Measurements from ENCODE around the gene MRPS34.
"Not testable (repeated sequence)": the region's sequence is repeated elsewhere in the genome, so short reads cannot be mapped to it uniquely, and the experiment has no call there.

The MRPS34 gene

DNA sequence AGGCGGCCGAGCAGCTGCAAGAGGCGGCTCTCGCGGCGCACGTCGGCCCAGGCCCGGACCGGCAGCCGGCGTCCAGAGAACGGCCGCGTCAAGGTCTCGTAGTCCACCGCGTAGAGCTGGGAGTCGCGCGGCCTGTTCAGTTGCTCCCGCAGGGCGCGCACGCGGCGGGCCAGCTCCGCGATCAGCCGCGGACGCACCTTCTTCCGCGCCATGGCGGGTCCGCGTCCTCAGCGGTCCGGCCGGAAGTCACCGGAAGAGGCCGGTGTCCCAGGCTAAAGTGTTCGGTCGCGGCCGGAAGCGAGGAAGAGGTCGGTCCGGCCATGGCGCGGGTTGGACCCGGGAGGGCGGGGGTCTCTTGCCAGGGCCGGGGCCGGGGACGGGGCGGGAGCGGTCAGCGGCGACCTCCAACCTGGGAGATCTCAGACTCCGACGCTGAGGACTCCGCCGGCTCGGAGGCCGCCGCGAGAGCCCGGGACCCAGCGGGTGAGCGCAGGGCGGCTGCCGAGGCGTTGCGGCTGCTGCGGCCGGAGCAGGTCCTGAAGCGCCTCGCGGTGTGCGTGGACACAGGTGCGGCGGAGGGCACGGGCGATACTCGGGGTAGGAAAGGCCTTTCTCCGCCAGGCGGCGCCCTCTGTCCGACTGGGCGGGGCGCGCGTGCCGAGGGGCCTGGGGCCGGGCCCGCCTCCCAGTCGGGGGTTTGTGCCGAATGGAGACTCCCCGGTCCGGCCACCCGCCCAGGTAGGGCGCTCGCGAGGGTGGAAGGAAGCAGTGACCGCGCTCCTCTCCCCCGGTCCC is at the start of gene MRPS34:
TSS of gene MRPS34 (minus strand) at position 227 of the 795 bp plus-strand sequence. CDS start at position 212, 15 bp downstream.
- DNase-seq (ENCODE audit: low spot score): peak; percentile 92

DNA sequence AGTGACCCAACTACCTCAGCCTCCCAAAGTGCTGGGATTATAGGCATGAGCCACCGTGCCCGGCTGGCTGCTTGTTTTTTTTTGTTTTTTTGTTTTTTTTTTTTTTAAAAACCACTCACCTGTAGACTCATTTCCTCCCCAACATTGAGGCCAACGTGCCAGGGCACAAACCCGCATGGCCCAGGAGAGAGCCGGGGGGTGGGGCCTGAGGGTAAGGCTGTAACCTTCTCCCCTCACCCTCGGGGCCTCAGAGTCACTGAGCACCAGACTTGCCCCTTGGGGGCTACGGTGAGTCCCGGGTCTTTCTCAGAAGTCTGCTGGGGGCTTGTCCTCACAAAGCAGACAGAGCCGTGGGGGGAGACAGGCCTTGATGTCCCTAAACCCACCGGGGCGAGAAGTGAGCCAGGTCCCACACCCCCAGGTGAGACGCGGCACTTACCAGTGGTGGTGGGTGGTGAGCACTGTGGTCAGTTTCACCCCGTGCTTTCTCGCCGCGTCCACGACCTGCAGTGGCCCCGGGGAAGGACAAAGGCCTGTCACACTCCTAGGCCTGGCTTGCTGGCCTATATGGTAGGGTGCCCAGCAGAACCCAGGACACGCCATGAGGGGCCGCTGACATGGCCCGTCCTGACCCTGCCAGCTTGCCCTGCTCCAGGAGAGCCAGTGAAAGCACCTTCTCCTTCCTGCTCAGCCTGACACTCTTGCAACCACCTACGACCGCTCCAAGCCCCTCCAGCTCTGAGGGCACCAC is 49.1 kb upstream of the MRPS34 start:
- no peak for DNase-seq (ENCODE audit: low spot score)

DNA sequence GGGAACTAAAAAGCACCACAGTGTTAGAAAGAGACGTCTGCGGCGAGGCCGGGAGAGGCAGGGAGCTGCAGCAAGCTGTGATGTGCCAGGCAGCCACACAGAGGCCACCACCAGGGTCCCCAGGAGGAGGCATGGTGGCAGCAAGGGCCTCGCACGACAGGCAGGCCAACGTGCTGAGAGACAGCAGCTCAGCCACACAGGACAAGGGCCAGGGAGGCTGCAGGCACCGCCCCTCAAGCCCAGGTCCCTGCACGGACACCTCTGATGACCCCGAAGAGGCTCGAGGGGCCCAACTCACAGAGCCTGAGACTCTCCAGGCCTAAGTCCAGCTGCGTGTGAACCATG is 48.0 kb upstream of the MRPS34 start:
- DNase-seq (ENCODE audit: low spot score): no peak

DNA sequence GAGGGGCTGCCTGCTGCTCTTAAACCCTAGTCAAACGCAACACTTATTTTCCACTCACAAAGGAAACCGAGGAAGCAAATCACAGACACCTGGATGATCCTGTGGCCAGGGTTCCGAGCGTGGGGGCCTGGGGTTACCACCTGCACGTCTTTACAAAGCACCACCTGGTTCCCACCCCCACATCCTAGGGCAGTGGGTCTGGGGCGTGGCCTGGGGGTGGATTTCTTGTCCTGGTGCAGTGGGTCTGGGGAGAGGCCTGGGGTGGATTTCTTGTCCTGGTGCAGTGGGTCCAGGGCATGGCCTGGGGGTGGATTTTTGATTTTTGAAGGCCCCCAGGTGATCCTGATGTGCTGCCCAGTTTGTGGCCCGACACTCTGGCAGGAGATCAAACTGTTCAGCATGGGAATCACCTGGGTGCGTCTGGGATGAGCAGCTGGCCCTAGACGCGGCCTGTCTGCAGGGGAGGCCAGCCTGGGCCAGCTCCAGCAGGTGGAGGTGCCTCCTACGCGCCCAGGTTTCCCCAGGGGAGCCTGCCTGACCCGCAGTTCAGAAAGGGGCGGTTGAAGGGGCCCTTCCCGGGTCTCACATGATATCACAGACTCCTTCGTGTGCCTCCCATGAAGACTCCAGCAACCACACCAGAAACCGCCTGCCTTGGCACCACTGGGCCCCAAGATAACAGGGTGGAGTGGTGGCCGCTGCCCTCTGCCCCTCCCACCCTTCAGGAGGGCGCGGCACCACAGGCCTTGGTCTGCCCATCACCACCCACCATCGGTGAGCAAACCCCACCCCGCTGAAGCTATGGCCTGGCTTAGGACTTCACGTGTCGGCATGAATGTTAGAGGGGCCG is 47.4 kb upstream of the MRPS34 start:
- no peak for DNase-seq (ENCODE audit: low spot score)

DNA sequence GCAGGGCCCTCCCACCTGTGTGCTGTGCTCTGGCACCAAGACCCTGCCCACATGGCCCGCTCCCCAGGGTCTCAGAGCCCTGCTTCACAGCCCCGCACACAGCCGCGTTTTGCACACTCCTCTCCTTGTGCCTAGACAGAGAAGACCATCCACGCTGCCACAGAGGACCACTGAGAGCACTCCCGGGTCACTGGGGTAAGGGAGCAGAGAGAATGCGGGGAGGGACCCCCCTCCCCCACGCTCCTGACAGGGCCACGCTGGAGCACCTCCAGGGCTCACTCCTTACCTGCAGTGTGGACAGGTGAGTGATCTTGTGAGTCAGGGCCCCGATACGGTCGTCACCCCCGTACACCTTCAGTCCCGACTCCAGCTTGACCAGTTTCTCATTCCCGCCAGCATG is 46.7 kb upstream of the MRPS34 start:
- DNase-seq (ENCODE audit: low spot score): no peak

DNA sequence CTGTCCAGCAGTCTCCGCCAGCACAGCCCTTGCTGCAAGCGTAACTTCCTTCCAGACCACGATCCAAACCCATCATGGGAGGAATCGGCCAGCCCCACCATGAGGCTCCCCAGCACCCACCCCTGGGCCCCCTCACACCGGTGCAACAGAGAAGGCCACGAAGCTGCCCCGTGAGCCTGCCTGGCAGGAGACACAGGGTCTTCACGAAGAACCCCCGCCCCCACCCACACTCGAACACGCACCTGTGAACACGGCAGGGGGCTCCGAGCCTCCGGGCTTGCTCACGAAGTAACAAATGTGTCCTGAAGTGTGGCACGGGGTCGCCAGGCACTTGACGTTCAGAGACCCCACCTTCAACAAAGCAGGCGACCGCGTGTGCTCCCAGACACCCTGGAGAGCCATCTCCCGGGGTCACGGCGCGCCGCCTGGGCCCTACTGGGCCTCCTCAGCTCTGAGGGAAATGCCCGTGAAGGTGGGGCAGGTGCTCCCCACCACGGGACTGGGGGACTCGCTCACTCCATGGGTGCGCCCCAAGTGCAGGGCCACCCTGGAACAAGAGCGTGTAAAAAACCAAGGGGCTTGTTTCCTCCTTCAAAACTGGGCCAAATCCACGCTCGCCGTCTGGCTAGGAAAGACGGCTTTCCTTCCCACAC is 46.1 kb upstream of the MRPS34 start:
- DNase-seq (ENCODE audit: low spot score): no peak

DNA sequence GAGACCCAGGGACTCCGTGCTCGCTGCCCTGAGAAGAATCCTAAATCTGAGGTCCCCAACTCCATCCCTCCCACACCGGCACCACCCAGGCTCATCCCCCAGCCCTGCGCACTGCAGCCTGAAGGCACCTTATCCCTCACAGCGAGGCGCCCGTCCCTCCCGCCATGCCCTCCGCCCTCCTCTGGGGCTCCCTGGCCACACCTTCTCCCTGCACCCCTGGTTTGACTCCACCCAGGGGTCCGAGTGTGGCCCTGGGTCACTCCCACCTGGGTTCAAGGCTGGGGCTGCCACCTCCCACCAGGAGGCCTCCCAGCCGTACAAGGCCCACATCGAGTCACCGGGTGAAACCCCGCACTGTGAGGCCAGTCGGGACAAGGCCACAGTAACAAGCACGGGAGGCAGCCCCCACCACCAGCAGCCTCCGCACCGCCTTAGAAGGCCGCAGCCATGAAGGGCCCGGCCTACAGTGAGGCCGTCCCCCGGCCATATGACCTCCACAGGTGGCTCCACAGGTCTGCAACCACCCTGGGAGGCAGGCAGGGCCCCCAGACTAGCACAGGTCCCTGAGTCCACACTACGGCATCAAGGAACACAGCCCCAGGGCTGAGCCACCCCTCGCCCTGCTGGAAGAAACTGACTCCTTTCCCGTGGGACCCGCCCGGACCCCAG is 45.4 kb upstream of the MRPS34 start:
- no peak for DNase-seq (ENCODE audit: low spot score)

DNA sequence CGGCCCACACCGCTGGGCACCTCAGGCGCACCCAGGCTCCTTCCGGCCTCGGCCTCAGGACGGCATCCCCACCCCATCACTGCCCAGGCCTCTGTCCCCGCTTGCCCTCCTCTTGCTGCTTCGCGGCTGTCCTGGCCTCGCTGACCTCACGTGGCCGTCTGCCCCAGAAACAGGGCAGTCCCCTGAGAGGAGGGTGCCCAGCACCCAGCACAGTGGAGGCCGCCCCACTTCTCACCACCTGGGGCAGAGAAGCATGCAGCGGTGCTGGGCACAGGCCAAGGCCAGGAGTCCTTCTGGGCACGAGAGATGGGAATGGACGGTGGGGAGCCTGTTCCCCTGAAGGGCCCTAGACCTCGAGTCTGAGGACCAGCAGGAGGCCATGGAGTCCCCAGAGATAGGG is 44.8 kb upstream of the MRPS34 start:
- DNase-seq (ENCODE audit: low spot score): no peak

DNA sequence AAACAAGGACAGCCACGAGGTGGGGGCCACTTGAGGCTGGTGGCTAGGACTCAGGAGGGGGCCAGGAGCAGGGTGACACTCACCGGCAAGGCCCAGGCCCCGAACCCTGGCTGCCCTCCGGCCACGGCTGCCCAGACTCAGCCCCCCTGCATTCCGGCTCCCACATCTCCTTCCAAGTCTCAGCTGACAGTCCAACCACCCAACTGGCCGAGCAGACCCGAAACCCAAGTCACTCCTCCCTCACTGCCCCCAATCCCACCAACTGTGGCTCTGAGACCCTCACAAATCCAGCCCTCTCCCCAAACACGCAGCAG is 44.3 kb upstream of the MRPS34 start:
- no peak for DNase-seq (ENCODE audit: low spot score)

DNA sequence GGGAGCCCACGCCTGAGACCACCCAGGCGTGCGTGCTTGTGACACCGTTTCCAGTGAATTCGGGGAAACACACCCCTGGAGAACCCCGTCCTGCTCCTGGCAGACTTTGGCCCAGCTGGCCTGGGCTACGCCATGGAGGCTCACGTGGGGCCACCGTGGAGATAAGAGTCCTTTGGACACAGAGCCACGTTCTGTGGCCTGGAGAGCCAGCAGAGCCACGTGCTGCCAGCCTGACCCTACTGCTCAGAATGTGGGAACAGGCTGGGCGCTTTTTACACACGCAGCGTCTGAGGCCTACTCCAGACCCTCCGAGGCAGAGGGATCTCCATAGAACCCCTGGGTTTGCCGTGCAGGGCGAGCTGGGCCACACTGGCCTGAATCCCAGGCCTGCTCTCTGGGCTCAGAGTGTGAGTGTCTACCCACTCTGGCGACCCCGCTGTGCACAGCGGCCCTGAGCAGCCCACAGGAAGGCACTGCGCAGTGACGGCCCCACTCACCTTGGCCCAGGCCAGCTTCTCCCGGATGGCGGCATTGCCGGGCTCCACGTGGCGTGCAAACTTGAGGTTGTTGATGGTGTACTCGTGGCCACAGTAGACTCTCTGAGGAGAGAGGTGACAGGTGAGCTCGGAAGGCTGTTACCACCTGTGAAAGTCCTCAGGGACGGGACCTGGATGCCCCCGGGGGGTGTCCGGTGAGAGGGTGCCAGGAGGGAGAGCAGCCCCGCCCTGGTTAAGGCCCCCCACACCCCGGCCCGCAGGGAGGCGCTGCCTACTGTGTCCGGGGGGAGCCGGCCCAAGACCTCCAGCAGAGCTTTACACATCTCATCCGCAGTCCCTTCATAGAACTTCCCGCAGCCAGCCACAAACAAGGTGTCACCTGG is 43.7 kb upstream of the MRPS34 start:
- DNase-seq (ENCODE audit: low spot score): no peak

DNA sequence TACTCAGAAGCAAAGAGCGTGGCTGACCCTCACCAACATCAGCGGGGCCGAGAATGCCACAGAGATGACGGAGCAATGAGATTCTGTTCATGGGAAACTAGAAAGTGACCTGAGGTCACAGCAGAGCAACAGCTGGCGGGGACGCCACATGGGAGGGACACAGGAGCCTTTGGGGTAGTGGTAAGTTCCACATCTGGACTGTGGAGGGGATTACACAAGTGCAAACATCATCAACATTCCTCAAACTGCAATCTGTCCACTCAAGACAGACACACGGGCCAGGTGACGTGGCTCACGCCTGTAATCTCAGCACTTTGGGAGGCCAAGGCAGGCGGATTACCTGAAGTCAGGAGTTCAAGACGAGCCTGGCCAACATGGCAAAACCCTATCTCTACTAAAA is 42.5 kb upstream of the MRPS34 start:
- DNase-seq (ENCODE audit: low spot score): no peak

DNA sequence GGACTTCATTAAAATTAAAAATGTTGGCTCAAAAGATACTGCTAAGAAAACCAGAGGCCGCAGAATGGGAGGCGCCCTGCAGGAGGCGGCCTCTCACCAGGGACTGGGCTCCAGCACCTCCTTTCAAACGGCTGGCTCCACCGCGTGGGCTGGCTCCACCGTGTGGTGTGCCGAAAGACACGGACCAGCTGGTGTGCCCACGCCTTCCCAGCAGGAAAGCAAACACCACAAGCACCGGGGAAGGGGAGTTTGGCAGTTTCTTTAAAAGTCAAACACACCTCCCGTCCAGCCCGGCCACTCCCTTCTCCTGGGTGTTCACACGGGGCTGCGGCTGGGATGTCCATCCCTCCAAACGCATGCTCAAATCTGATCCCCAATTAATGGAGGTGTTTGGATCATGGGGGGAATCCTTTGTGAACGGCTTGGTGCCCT is 39.8 kb upstream of the MRPS34 start:
- peak; percentile 93 for DNase-seq (ENCODE audit: low spot score)

DNA sequence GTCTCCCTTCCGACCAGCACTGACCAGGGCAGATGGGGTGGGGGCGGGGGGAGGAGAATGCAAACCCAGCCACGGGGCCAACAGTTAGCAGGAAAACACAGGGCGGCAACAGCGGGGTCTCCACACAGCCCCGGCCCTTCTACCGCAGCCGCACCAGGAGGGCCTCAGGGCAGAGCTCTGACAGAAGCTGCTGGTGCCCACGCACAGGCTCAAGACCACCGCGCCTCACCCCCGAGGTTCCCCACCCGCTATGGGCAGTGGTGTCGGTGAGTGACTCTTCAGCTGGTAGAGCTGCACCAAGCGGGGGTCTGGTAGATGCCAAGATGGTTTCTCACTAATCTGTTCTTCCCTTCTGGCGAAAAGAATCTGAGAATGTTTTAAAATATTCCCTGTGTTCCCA is 37.6 kb upstream of the MRPS34 start:
- DNase-seq (ENCODE audit: low spot score): no peak

DNA sequence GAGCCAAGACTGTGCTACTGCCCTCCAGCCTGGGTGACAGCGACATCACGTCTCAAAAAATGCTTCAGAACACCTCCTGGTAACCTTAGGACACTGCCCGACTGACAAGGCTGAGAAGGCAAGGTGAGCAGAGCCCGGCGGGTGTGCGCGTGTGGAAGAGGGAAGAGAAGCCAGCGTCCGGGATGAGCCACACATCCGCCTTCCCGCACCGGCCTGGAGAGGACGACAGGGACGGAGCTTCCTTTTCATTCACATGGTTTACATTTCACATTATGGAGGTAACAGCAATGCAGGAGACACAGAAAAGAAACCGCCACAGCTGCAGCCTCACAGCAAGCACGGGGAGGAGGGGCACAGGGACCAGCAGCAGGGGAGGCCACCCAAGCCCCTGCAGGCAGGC is 37.2 kb upstream of the MRPS34 start:
- no peak for DNase-seq (ENCODE audit: low spot score)

DNA sequence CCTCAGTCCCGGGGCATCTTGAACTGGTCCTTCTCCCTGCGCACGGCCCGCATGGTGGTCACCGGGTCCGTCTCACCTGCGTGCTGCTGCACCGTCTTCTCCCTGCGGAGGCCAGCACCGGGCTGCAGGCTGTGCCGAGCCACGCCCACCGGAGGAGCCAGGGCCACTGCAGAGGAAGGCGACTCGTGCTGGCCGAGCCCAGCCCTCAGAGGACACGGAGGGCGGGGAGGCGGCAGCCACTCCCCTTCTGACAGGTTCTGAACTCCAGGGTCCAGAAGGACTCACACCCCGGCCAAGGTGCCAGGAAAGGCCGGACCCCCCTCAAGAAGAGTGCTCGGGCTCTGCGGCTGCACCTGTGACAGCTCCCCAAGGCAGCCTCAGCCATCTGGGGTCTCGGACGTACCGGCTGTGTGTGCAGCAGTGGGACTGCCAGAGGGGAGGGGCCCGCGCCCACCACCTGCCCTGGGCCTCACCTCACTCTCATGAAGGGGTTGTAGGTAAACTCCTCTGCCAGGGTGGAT is 36.4 kb upstream of the MRPS34 start:
- no peak for DNase-seq (ENCODE audit: low spot score)

DNA sequence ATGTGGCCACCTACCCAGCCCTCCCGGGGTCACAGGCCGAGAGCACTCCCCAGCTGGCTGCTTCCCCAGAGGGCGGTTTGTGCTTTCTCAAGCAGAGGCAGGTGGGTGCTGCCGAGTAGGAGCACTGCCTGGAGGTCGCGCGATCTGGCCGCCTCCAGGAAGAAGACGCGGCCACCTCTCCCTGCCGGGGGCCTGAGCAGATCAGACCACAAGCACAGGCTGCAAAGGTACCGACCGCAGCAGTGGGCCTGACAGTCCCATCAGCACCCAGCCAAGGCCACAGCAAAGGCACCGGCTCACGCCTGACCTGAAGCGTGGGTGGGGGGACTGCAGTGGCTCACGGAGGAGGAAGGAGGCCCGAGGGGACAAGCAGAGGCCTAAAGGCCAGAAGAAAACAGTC is 35.8 kb upstream of the MRPS34 start:
- no peak for DNase-seq (ENCODE audit: low spot score)

DNA sequence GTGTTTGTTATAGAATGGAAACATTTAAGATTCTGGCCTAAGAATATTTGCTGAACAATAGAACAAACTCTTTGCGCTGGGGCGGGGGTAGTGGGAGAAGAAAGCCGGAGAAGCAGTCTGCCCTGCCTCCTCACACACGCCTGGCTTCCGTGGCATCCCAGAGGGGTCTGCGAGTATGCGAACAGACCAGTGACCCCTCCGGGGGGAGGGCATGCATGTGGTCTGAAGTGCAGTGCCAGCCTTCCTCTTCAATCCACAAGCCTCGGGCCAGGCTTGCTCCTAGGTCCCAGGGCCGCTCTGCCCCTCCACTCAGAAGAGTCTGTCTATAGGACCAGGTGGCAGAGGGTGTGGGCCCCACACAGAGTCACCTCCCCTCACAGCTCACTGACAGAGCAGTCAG is 34.7 kb upstream of the MRPS34 start:
- no peak for DNase-seq (ENCODE audit: low spot score)

DNA sequence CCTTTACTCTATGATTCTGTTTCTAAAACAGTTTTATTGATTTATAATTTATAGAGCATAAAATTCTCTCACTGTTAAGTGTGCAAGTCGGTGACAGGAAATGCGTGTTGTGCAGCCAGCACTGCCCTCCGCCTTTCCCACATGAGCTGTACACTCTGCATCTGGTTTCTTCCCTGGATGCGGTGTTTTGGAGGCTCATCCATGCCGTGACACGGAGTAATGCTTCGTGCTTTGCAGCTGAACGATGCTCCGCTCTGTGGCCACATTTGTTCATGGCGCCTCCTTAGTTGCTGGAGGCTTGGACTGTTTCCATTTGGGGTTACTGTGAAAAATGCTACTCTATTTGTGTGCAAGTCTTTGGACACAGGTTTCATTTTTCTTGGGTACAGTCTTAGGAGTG is 27.8 kb upstream of the MRPS34 start:
- DNase-seq (ENCODE audit: low spot score): peak; percentile 49

DNA sequence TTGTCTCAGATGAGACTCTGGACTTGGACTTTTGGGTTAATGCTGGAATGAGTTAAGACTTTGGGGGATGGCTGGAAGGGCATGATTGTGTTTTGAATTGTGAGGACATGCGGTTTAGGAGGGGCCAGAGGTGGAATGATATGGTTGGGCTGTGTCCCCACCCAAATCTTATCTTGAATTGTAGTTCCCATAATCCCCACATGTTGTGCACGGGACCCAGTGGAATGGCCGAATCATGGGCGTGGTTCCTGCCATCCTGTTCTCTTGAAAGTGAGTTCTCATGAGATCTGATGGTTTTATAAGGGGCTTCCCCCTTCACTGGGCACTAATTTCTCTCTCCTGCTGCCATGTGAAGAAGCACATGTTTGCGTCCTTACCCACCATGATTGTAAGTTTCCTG is 26.3 kb upstream of the MRPS34 start:
- DNase-seq (ENCODE audit: low spot score): not testable (repeated sequence)

DNA sequence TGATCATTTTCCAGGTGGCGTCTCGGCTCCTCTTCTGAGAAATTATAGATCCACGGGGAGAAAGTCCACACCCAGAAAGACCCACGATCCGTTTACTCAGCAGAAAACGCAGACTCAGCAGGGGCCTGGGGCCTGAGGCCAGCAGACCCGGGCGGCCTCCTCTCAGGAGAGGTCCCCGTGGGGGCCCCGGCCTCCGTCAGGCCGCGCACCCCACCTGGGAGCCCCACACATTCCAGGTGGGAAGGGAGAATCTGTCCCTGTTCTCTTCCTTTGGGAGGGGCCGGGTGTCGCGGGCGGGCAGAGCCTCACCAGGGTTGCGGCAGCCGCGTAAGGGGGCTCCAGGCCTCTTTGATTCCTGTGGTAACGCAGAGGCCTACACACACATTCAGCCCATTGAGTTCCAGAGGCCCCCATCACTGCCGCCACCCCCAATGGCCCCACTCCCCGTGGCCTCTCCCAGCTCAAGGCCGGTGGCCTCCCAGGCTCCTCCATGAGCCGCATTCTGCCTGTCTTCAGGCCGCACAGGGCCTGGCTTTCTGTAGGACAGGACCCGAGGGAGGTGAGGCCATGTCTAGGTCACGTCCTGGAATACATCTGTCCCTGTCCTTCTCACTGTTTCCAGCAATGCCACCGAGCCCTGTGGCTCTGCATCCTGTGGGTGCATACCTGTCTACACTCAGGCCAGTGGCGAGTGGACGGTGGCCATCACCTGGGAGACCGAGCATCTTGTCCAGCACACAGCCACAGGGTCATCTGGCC is 22.2 kb upstream of the MRPS34 start:
- no peak for DNase-seq (ENCODE audit: low spot score)
